WTC11 (cell line): ENCODE measurements around the gene SERPIND1.

Experiments
- TF ChIP-seq, protein P1 (sequence below): fragments of 200-600 bp; IDR thresholded peaks from 2 replicates; pipeline ENCODE4 v1.8.0; 2022; ENCODE audit warnings: antibody characterized with exemption
- TF ChIP-seq, protein P2 (sequence below): sonication (generic); formaldehyde crosslinking; IDR thresholded peaks from 2 replicates; pipeline ENCODE4 v1.8.0; 2022; ENCODE audit warnings: mild to moderate bottlenecking, missing genetic modification reagents
- TF ChIP-seq, protein P3 (sequence below): sonication (generic); formaldehyde crosslinking; IDR thresholded peaks from 2 replicates; pipeline ENCODE4 v1.8.1; 2023; ENCODE audit warnings: mild to moderate bottlenecking, missing genetic modification reagents, moderate library complexity

DNA sequence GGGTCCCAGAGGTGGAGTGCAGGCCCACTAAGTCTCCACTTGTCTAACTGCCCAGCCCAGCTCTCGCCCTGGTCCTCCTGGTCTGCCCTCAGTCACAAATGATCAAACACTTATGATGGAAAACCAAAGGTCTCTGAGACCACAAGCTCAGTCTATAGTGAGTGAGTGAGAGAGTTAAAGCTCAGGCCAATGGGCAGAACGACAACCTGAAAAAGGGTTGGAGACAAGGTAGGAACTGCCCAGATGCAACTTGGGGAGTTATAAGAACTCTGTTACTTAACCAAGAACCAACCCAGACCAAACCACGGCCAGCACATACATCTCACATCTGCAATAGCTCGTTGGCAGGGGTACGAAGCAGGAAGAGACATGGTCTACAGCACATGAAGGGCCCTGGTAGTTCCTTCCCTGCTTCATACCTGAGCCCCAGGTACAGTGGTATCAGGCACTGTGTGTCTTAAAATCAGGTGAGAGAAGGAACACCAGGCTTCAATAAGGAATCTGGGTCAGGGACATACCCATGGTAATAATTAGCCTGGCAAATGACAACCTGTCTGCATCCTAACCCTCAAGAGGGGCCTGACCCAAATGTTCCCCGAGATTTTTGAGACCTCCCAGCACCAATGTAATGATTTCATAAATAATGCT lies 35.7 kb downstream of the SERPIND1 start:
- TF ChIP-seq, protein P1, sequence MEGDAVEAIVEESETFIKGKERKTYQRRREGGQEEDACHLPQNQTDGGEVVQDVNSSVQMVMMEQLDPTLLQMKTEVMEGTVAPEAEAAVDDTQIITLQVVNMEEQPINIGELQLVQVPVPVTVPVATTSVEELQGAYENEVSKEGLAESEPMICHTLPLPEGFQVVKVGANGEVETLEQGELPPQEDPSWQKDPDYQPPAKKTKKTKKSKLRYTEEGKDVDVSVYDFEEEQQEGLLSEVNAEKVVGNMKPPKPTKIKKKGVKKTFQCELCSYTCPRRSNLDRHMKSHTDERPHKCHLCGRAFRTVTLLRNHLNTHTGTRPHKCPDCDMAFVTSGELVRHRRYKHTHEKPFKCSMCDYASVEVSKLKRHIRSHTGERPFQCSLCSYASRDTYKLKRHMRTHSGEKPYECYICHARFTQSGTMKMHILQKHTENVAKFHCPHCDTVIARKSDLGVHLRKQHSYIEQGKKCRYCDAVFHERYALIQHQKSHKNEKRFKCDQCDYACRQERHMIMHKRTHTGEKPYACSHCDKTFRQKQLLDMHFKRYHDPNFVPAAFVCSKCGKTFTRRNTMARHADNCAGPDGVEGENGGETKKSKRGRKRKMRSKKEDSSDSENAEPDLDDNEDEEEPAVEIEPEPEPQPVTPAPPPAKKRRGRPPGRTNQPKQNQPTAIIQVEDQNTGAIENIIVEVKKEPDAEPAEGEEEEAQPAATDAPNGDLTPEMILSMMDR: no peak
- TF ChIP-seq, protein P2, sequence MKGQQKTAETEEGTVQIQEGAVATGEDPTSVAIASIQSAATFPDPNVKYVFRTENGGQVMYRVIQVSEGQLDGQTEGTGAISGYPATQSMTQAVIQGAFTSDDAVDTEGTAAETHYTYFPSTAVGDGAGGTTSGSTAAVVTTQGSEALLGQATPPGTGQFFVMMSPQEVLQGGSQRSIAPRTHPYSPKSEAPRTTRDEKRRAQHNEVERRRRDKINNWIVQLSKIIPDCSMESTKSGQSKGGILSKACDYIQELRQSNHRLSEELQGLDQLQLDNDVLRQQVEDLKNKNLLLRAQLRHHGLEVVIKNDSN (CRISPR knock-in tag): no peak
- TF ChIP-seq, protein P3, sequence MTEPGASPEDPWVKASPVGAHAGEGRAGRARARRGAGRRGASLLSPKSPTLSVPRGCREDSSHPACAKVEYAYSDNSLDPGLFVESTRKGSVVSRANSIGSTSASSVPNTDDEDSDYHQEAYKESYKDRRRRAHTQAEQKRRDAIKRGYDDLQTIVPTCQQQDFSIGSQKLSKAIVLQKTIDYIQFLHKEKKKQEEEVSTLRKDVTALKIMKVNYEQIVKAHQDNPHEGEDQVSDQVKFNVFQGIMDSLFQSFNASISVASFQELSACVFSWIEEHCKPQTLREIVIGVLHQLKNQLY (CRISPR knock-in tag): no peak
